Neural cell (in vitro differentiated cells): ENCODE measurements around the gene CYP8B1. TPM values are rescaled to one million over a fixed set of nuclear protein-coding genes. Genes with fewer than 3 reads are reported as not detected.

Experiments
- H2AFZ ChIP-seq: fragments of 200-600, 300-800 bp; sonication (generic), shearing (Covaris generic); 2 replicates; pipeline ENCODE4 v1.6.0; 2014; ENCODE audit warnings: low read depth, mild to moderate bottlenecking, antibody characterized with exemption, low read length, moderate library complexity
- H3F3A ChIP-seq: fragments of 200-600 bp; shearing (Covaris generic); 2 replicates; pipeline ENCODE4 v1.6.1; 2016; ENCODE audit warnings: mild to moderate bottlenecking, moderate library complexity, mixed read lengths, antibody characterized with exemption, low read length; ENCODE audit not compliant: insufficient read depth, poor library complexity, severe bottlenecking
- H3K27ac ChIP-seq: fragments of 200-600, 300-800 bp; sonication (generic), shearing (Covaris generic); 2 replicates; pipeline ENCODE4 v1.5.1; 2014; ENCODE audit warnings: mild to moderate bottlenecking, low read length, moderate library complexity
- H3K27me3 ChIP-seq: fragments of 300-800, 200-600 bp; sonication (generic), shearing (Covaris generic); 2 replicates; pipeline ENCODE4 v1.6.0; 2014; ENCODE audit warnings: mild to moderate bottlenecking, low read depth, low read length, moderate library complexity; ENCODE audit not compliant: insufficient read depth
- H3K36me3 ChIP-seq: fragments of 300-800, 200-600 bp; sonication (generic), shearing (Covaris generic); 2 replicates; pipeline ENCODE4 v1.5.1; 2014; ENCODE audit warnings: mild to moderate bottlenecking, antibody characterized with exemption, low read length, moderate library complexity; ENCODE audit not compliant: insufficient read depth
- H3K4me2 ChIP-seq: fragments of 300-800, 200-600 bp; sonication (generic), shearing (Covaris generic); 2 replicates; pipeline ENCODE4 v1.6.0; 2014; ENCODE audit warnings: mild to moderate bottlenecking, low read length
- H3K4me3 ChIP-seq: fragments of 300-800, 200-600 bp; sonication (generic), shearing (Covaris generic); 2 replicates; pipeline ENCODE4 v1.5.1; 2014; ENCODE audit warnings: mild to moderate bottlenecking, low read length, moderate library complexity
- H3K79me2 ChIP-seq: fragments of 200-600 bp; shearing (Covaris generic); replicated peaks from 2 replicates; pipeline ENCODE4 v1.6.0; 2014; ENCODE audit warnings: mild to moderate bottlenecking, low read length, moderate library complexity; ENCODE audit not compliant: insufficient read depth
- H3K9ac ChIP-seq: fragments of 300-800, 200-600 bp; sonication (generic), shearing (Covaris generic); 2 replicates; pipeline ENCODE4 v1.6.1; 2016; ENCODE audit warnings: mild to moderate bottlenecking, low read length, mixed read lengths
- H3K9me2 ChIP-seq: fragments of 200-600 bp; shearing (Covaris generic); 2 replicates; pipeline ENCODE4 v1.6.1; 2016; ENCODE audit warnings: mild to moderate bottlenecking, low read length, mixed read lengths; ENCODE audit not compliant: insufficient read depth
- H3K9me3 ChIP-seq: fragments of 200-600, 300-800 bp; sonication (generic), shearing (Covaris generic); 2 replicates; pipeline ENCODE4 v1.6.1; 2016; ENCODE audit warnings: mild to moderate bottlenecking, mixed run types, low read length, moderate library complexity, mixed read lengths
- H4K20me1 ChIP-seq: fragments of 200-600 bp; shearing (Covaris generic); 2 replicates; pipeline ENCODE4 v1.6.1; 2016; ENCODE audit warnings: mild to moderate bottlenecking, mixed run types; ENCODE audit not compliant: insufficient read depth
- EP300 ChIP-seq: fragments of 450-650 bp; conservative IDR thresholded peaks from 2 replicates; pipeline ENCODE4 v1.6.1; 2014; ENCODE audit warnings: antibody characterized with exemption, mild to moderate bottlenecking, moderate library complexity; ENCODE audit not compliant: poor library complexity, severe bottlenecking
- MXI1 ChIP-seq: fragments of 450-650 bp; conservative IDR thresholded peaks from 2 replicates; pipeline ENCODE4 v1.6.1; 2014; ENCODE audit warnings: antibody characterized with exemption, mild to moderate bottlenecking; ENCODE audit not compliant: poor library complexity, severe bottlenecking
- POLR2AphosphoS5 ChIP-seq: IDR thresholded peaks from 2 replicates; pipeline ENCODE4 v1.6.1; 2012
- RAD21 ChIP-seq: fragments of 450-650 bp; conservative IDR thresholded peaks from 2 replicates; pipeline ENCODE4 v1.6.1; 2014; ENCODE audit warnings: antibody characterized with exemption, mild to moderate bottlenecking, moderate library complexity
- SMC3 ChIP-seq: fragments of 450-650 bp; conservative IDR thresholded peaks from 2 replicates; pipeline ENCODE4 v1.6.1; 2014; ENCODE audit warnings: antibody characterized with exemption, mild to moderate bottlenecking, moderate library complexity; ENCODE audit not compliant: poor library complexity
- polyA plus RNA-seq: library from polyadenylated mRNA; depleted of rRNA; stranded (reverse); fragments of >200 nt; gene quantifications from 2 replicates; pipeline ENCODE4 v1.2.3, GENCODE V29; 2014
- TF ChIP-seq, protein P1 (sequence below): IDR thresholded peaks from 2 replicates; pipeline ENCODE4 v1.6.1; 2012; ENCODE audit warnings: borderline replicate concordance
- TF ChIP-seq, protein P2 (sequence below): fragments of 450-650 bp; IDR thresholded peaks from 2 replicates; pipeline ENCODE4 v1.5.1; 2014; ENCODE audit warnings: antibody characterized with exemption, mild to moderate bottlenecking, moderate library complexity; ENCODE audit not compliant: poor library complexity, severe bottlenecking

Gene CYP8B1
- polyA plus RNA-seq, 1 donor from 2014 or later = not detected

DNA sequence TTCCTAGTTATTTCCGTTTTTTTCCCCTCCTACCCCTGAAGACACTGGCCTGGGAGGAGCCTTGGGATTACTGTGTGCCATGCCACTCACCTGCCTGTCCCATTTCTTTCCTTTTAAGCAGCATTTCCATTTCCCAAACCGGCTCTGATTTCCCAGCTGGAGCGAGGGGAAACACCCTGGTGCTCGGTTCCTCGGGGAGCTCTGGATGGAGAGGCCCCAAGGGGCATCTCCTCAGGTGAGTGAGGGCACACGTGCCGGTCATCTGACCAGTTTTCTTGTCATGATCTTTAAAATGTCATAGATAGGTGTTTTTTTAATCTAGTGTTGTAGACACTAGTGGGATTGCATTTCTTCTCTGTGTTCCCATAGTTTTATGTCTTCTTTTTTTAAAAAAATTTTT is 33.0 kb upstream of the CYP8B1 start:
- TF ChIP-seq, protein P1, sequence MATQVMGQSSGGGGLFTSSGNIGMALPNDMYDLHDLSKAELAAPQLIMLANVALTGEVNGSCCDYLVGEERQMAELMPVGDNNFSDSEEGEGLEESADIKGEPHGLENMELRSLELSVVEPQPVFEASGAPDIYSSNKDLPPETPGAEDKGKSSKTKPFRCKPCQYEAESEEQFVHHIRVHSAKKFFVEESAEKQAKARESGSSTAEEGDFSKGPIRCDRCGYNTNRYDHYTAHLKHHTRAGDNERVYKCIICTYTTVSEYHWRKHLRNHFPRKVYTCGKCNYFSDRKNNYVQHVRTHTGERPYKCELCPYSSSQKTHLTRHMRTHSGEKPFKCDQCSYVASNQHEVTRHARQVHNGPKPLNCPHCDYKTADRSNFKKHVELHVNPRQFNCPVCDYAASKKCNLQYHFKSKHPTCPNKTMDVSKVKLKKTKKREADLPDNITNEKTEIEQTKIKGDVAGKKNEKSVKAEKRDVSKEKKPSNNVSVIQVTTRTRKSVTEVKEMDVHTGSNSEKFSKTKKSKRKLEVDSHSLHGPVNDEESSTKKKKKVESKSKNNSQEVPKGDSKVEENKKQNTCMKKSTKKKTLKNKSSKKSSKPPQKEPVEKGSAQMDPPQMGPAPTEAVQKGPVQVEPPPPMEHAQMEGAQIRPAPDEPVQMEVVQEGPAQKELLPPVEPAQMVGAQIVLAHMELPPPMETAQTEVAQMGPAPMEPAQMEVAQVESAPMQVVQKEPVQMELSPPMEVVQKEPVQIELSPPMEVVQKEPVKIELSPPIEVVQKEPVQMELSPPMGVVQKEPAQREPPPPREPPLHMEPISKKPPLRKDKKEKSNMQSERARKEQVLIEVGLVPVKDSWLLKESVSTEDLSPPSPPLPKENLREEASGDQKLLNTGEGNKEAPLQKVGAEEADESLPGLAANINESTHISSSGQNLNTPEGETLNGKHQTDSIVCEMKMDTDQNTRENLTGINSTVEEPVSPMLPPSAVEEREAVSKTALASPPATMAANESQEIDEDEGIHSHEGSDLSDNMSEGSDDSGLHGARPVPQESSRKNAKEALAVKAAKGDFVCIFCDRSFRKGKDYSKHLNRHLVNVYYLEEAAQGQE = no peak
- TF ChIP-seq SMC3 (no peak), EP300 (no peak), POLR2AphosphoS5 (no peak), RAD21 (no peak)
- TF ChIP-seq, protein P2, sequence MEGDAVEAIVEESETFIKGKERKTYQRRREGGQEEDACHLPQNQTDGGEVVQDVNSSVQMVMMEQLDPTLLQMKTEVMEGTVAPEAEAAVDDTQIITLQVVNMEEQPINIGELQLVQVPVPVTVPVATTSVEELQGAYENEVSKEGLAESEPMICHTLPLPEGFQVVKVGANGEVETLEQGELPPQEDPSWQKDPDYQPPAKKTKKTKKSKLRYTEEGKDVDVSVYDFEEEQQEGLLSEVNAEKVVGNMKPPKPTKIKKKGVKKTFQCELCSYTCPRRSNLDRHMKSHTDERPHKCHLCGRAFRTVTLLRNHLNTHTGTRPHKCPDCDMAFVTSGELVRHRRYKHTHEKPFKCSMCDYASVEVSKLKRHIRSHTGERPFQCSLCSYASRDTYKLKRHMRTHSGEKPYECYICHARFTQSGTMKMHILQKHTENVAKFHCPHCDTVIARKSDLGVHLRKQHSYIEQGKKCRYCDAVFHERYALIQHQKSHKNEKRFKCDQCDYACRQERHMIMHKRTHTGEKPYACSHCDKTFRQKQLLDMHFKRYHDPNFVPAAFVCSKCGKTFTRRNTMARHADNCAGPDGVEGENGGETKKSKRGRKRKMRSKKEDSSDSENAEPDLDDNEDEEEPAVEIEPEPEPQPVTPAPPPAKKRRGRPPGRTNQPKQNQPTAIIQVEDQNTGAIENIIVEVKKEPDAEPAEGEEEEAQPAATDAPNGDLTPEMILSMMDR = no peak
- Histone ChIP-seq H4K20me1 (no peaks in the 10 kb centered on the region), H3K9me3 (peaks cover 2% of the 10 kb centered on the region), H3F3A (no peaks in the 10 kb centered on the region), H3K79me2 (no peaks in the 10 kb centered on the region), H3K27ac (no peak overlapping the region), H3K27me3 (no peaks in the 10 kb centered on the region), H3K9me2 (no peaks in the 10 kb centered on the region), H3K4me3 (no peak overlapping the region), H2AFZ (no peak overlapping the region), H3K9ac (no peak overlapping the region), H3K4me2 (no peak overlapping the region), H3K36me3 (no peaks in the 10 kb centered on the region)

DNA sequence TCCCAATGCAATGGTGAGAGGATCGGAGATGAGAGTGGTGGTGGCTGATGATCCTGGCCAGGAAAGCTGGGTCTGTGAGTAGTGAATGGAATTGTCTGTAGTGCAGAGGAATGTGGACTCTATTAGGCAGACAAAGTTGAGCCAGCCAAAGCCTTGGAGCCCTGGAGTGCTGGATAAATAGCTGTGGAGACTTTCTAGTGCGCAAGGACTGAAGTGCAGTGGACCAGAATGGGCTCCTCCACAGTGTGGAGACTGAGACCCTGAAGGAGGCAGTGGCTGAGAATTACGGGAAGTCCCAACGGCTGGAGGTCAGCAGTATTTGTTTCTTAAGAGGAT is 31.1 kb upstream of the CYP8B1 start:
- Histone ChIP-seq H3F3A (no peaks in the 10 kb centered on the region), H4K20me1 (no peaks in the 10 kb centered on the region), H3K9me3 (no peaks in the 10 kb centered on the region), H3K27ac (no peak overlapping the region), H3K4me3 (no peak overlapping the region), H3K4me2 (no peak overlapping the region), H3K36me3 (no peaks in the 10 kb centered on the region), H3K9ac (no peak overlapping the region), H2AFZ (no peak overlapping the region), H3K79me2 (no peaks in the 10 kb centered on the region), H3K27me3 (no peaks in the 10 kb centered on the region), H3K9me2 (no peaks in the 10 kb centered on the region)
- TF ChIP-seq RAD21 = no peak
- TF ChIP-seq, protein P1 = no peak
- no peak for TF ChIP-seq EP300
- no peak for TF ChIP-seq MXI1
